ENCODE measurements around the gene NRDC.

GRCh38 chr1:51871351-51871975, 7.1 kb downstream of the NRDC start:
- no peak for TF ChIP-seq CTCF (IDR thresholded peaks at IDR 0.05)
- TF ChIP-seq POLR2A (IDR thresholded peaks at IDR 0.05) = no peak
